K562 (cell line): Measurements from ENCODE around the gene GET3. TPM values are rescaled to one million over a fixed set of nuclear protein-coding genes. Genes with fewer than 3 reads are reported as not detected.

Experiments used
- CTBP1 ChIP-seq: fragments of 450-650 bp; IDR thresholded peaks from 2 replicates; pipeline ENCODE4 v1.6.1; 2016; ENCODE audit warnings: borderline replicate concordance
- EWSR1 ChIP-seq: fragments of 450-650 bp; IDR thresholded peaks from 2 replicates; pipeline ENCODE4 v1.6.1; 2018; ENCODE audit warnings: borderline replicate concordance, mild to moderate bottlenecking, low read depth, moderate library complexity; ENCODE audit not compliant: partially characterized antibody
- FIP1L1 ChIP-seq: fragments of 200-400 bp; formaldehyde crosslinking; IDR thresholded peaks from 2 replicates; pipeline ENCODE4 v1.6.1; 2018; ENCODE audit warnings: mild to moderate bottlenecking, low read depth, low read length; ENCODE audit not compliant: poor library complexity, severe bottlenecking
- IRF2 ChIP-seq: sonication (generic); formaldehyde crosslinking; IDR thresholded peaks from 2 replicates; pipeline ENCODE4 v1.8.1; 2022; ENCODE audit warnings: mild to moderate bottlenecking, missing genetic modification reagents
- NCOA6 ChIP-seq: fragments of 450-650 bp; IDR thresholded peaks from 2 replicates; pipeline ENCODE4 v1.6.1; 2017; ENCODE audit warnings: mild to moderate bottlenecking
- NFATC3 ChIP-seq: fragments of 450-650 bp; IDR thresholded peaks from 2 replicates; pipeline ENCODE4 v1.6.1; 2017; ENCODE audit warnings: mild to moderate bottlenecking
- PHF20 ChIP-seq: fragments of 450-650 bp; IDR thresholded peaks from 2 replicates; pipeline ENCODE4 v1.6.1; 2018; ENCODE audit not compliant: partially characterized antibody
- RAD21 ChIP-seq, 2 experiments: fragments of 250-450 bp in 1 of 2; fragments of 450-650 bp in 1 of 2; sonication (Bioruptor Pico) in 1 of 2; formaldehyde crosslinking in 1 of 2; IDR thresholded peaks in 1 of 2; conservative IDR thresholded peaks in 1 of 2; 2 replicates each; pipeline versions ENCODE4 v1.4.0 to v1.8.0; 2020 to 2022; ENCODE audit warnings: mild to moderate bottlenecking in 2 of 2, moderate library complexity in 1 of 2
- SMAD1 ChIP-seq: fragments of 150-350 bp; IDR thresholded peaks from 2 replicates; pipeline ENCODE4 v1.6.1; 2014; ENCODE audit warnings: low read length, low read depth; ENCODE audit not compliant: partially characterized antibody
- SRF ChIP-seq, 2 experiments: fragments of 250-450, 450-650 bp in 1 of 2; sonication (Bioruptor Pico) in 1 of 2; sonication (generic) in 1 of 2; formaldehyde crosslinking; IDR thresholded peaks; 2 replicates each; pipeline versions ENCODE4 v1.5.0 to v1.5.1; 2020 to 2022; ENCODE audit warnings: mild to moderate bottlenecking in 1 of 2, missing genetic modification reagents in 1 of 2
- STAT6 ChIP-seq: sonication (generic); formaldehyde crosslinking; IDR thresholded peaks from 2 replicates; pipeline ENCODE4 v1.8.1; 2023; ENCODE audit warnings: mild to moderate bottlenecking, missing genetic modification reagents
- ZNF175 ChIP-seq: fragments of 200-800 bp; sonication (Bioruptor generic); IDR thresholded peaks from 2 replicates; pipeline ENCODE4 v1.6.1; 2016; ENCODE audit warnings: low read depth, mild to moderate bottlenecking, missing genetic modification characterization, missing compliant biosample characterization
- polyA plus RNA-seq, 8 experiments: library from polyadenylated mRNA; depleted of rRNA in 4 of 8; stranded (reverse) in 5 of 8; unstranded in 3 of 8; fragments of >200 nt; fragmentation: Nextera tagmentation in 2 of 8; fragmentation: Illumina TruSeq in 1 of 8; extraction: Ambion mirVana in 2 of 8; extraction: Trizol in 1 of 8; gene quantifications; 2 replicates each; pipeline versions ENCODE4 v1.2.1 to v1.2.3, GENCODE V29; 2011 to 2014; ENCODE audit warnings: inconsistent platforms in 1 of 8, missing spikeins in 1 of 8
- total RNA-seq, 7 experiments: library from RNA; depleted of rRNA in 6 of 7; stranded (reverse); fragments of >200 nt in 6 of 7; fragmentation: Illumina TruSeq in 2 of 7; extraction: Trizol in 2 of 7; gene quantifications; 2 replicates each; pipeline versions ENCODE4 v1.2.1 to v1.2.3, GENCODE V29; 2011 to 2021; ENCODE audit warnings: low replicate concordance in 1 of 7
- TF ChIP-seq, protein P1 (sequence below): fragments of 450-650 bp; formaldehyde crosslinking; IDR thresholded peaks from 2 replicates; pipeline ENCODE4 v1.4.0; 2020; ENCODE audit warnings: mild to moderate bottlenecking, moderate library complexity
- TF ChIP-seq, protein P2 (sequence below), 2 experiments: fragments of 450-650 bp; formaldehyde crosslinking in 1 of 2; IDR thresholded peaks; 2 replicates each; pipeline versions ENCODE4 v1.4.0 to v1.6.1; 2014 to 2020; ENCODE audit warnings: mild to moderate bottlenecking in 2 of 2, borderline replicate concordance in 1 of 2, low read depth in 1 of 2

The GET3 gene
- total and polyA plus RNA-seq, 9 of the 15 experiments (the other 6 are each of a cell fraction or from before 2014, with no cell fraction given): 8.3 to 83.5 (median 51.8) TPM

DNA sequence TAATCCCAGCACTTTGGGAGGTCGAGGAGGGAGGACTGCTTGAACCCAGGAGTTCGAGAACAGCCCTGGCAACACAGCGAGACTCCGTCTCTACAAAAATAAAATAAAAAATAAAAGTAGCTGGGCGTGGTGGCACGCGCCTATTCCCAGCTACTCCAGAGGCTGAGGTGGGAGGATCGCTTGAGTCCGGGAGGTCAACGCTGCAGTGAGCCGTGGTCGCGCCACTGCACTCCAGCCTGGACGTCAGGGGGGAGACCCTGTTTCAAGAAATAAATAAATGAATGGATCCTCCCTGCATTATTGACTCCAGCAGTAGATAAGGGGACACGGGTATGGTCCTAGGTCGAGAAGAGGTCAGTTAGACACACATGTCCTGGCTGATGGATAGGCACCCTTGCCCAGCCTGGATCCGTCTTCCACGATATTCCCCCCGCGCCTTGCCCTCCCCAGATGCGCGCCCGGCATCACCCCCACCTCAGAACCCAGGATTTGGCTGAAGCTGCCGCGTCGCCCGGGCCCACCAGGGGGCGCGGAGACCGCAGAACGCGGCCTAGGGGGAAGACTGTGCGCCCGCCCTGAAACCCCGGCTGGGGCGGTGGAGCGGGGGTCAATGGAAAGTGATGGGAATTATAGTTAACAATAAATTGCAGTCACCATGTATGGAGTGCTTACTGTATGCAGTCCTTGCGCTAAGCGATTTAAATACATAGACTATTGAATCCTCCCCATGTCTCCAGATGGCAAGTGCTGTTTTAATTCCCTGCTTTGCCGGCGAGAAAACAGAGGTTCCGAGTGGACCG lies 40.1 kb downstream of the GET3 start (continued):
- TF ChIP-seq, protein P1, sequence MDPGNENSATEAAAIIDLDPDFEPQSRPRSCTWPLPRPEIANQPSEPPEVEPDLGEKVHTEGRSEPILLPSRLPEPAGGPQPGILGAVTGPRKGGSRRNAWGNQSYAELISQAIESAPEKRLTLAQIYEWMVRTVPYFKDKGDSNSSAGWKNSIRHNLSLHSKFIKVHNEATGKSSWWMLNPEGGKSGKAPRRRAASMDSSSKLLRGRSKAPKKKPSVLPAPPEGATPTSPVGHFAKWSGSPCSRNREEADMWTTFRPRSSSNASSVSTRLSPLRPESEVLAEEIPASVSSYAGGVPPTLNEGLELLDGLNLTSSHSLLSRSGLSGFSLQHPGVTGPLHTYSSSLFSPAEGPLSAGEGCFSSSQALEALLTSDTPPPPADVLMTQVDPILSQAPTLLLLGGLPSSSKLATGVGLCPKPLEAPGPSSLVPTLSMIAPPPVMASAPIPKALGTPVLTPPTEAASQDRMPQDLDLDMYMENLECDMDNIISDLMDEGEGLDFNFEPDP: no peak
- TF ChIP-seq, protein P2, sequence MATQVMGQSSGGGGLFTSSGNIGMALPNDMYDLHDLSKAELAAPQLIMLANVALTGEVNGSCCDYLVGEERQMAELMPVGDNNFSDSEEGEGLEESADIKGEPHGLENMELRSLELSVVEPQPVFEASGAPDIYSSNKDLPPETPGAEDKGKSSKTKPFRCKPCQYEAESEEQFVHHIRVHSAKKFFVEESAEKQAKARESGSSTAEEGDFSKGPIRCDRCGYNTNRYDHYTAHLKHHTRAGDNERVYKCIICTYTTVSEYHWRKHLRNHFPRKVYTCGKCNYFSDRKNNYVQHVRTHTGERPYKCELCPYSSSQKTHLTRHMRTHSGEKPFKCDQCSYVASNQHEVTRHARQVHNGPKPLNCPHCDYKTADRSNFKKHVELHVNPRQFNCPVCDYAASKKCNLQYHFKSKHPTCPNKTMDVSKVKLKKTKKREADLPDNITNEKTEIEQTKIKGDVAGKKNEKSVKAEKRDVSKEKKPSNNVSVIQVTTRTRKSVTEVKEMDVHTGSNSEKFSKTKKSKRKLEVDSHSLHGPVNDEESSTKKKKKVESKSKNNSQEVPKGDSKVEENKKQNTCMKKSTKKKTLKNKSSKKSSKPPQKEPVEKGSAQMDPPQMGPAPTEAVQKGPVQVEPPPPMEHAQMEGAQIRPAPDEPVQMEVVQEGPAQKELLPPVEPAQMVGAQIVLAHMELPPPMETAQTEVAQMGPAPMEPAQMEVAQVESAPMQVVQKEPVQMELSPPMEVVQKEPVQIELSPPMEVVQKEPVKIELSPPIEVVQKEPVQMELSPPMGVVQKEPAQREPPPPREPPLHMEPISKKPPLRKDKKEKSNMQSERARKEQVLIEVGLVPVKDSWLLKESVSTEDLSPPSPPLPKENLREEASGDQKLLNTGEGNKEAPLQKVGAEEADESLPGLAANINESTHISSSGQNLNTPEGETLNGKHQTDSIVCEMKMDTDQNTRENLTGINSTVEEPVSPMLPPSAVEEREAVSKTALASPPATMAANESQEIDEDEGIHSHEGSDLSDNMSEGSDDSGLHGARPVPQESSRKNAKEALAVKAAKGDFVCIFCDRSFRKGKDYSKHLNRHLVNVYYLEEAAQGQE (IDR thresholded peaks at IDR 0.05; ENCODE audit: borderline replicate concordance): peak; percentile 86; the same call in 1 of the 2 replicates
- TF ChIP-seq, protein P2 (CRISPR knock-in tag; IDR thresholded peaks at IDR 0.05; ENCODE audit: low read depth): no peak
- TF ChIP-seq PHF20 (peak; percentile 14), STAT6 (CRISPR knock-in tag) (no peak), FIP1L1 (no peak), RAD21 (CRISPR knock-in tag; conservative IDR thresholded peaks at IDR 0.05 in 1 of 2, IDR thresholded peaks at IDR 0.05 in 1 of 2) (peak; percentile 93 to 94), EWSR1 (no peak), IRF2 (no peak), SMAD1 (no peak), NFATC3 (no peak), ZNF175 (CRISPR knock-in tag) (no peak), SRF (CRISPR knock-in tag; IDR thresholded peaks at IDR 0.05) (peak in 1 of 2 experiments; percentile 52; a peak in 1 of 4 replicates), NCOA6 (no peak), CTBP1 (peak; percentile 59; the same call in 1 of the 2 replicates)
